IPS-NIHi7 (cell line): ENCODE data around the gene MYO19.
A peak's percentile ranks its signal among the peaks of the same experiment; 100 is the strongest.

Source experiments
- DNase-seq: peaks from one replicate; pipeline ENCODE4 v3.0.0; 2012; ENCODE audit warnings: mixed read lengths; ENCODE audit errors: extremely low spot score

The MYO19 gene

GRCh38 chr17:36534840-36535668 lies at the start of gene MYO19, which contains the start of gene PIGW:
Gene MYO19, minus strand, starts transcription at chr17:36534868. Its CDS starts 2,330 bp downstream, at chr17:36532538.
Gene PIGW, plus strand, starts transcription at chr17:36534987. Its CDS starts 2,115 bp downstream, at chr17:36537102.
- DNase-seq, result peak; percentile 95

- DNase-seq, result no peak
Measured at GRCh38 chr17:36583787-36584186, 49.1 kb upstream of the MYO19 start.

- DNase-seq, result no peak
Measured at GRCh38 chr17:36578671-36579070, 44.0 kb upstream of the MYO19 start.

- no peak for DNase-seq
Measured at GRCh38 chr17:36576793-36577192, 42.1 kb upstream of the MYO19 start.

GRCh38 chr17:36575028-36575427 lies 40.4 kb upstream of the MYO19 start:
- DNase-seq, result no peak

GRCh38 chr17:36566081-36566480 lies 31.4 kb upstream of the MYO19 start:
- DNase-seq, result no peak

- no peak for DNase-seq
Measured at GRCh38 chr17:36553459-36553858, 18.8 kb upstream of the MYO19 start.

- DNase-seq, result no peak
Measured at GRCh38 chr17:36550491-36551417, 16.1 kb upstream of the MYO19 start.

- no peak for DNase-seq
Measured at GRCh38 chr17:36547776-36548175, 13.1 kb upstream of the MYO19 start.

GRCh38 chr17:36546418-36547093 lies 11.9 kb upstream of the MYO19 start:
- DNase-seq, result no peak

- DNase-seq, result peak; percentile 97
Measured at GRCh38 chr17:36545465-36546417, 11.1 kb upstream of the MYO19 start.

GRCh38 chr17:36545077-36545464 lies 10.4 kb upstream of the MYO19 start:
- no peak for DNase-seq

- DNase-seq, result peak; percentile 86
Measured at GRCh38 chr17:36544307-36545076, 9.8 kb upstream of the MYO19 start, which contains the start of gene GGNBP2. Gene GGNBP2, plus strand, starts transcription at chr17:36544919. Its CDS starts 806 bp downstream, at chr17:36545725.

GRCh38 chr17:36544044-36544306 lies 9.3 kb upstream of the MYO19 start:
- peak; percentile 22 for DNase-seq

GRCh38 chr17:36542755-36543154 lies 8.1 kb upstream of the MYO19 start:
- no peak for DNase-seq

GRCh38 chr17:36540696-36541095 lies 6.0 kb upstream of the MYO19 start:
- DNase-seq, result no peak

- DNase-seq, result no peak
Measured at GRCh38 chr17:36535669-36536081, 1.0 kb upstream of the MYO19 start.

- DNase-seq, result peak; percentile 84
Measured at GRCh38 chr17:36533935-36534839, 481 bp downstream of the MYO19 start.

GRCh38 chr17:36532435-36532975 lies 2.2 kb downstream of the MYO19 start:
- no peak for DNase-seq
